GM23338 (cell line): ENCODE data around the gene LRRFIP1.

Source experiments
- CREB1 ChIP-seq: fragments of 250-450 bp; sonication (Bioruptor Pico); IDR thresholded peaks from 2 replicates; pipeline ENCODE4 v1.5.0; 2020; ENCODE audit warnings: low read depth, mild to moderate bottlenecking, moderate library complexity
- EZH2 ChIP-seq: fragments of 200-600 bp; sonication (generic); IDR thresholded peaks from one replicate; pipeline ENCODE4 v1.8.0; 2017; ENCODE audit warnings: antibody characterized with exemption, mild to moderate bottlenecking, low read depth; ENCODE audit not compliant: unreplicated experiment
- EZH2phosphoT487 ChIP-seq: fragments of 200-600 bp; sonication (generic); IDR thresholded peaks from one replicate; pipeline ENCODE4 v1.8.1; 2018; ENCODE audit warnings: antibody characterized with exemption; ENCODE audit not compliant: unreplicated experiment
- JUNB ChIP-seq: IDR thresholded peaks from one replicate; pipeline ENCODE4 v1.6.1; 2016; ENCODE audit warnings: antibody characterized with exemption; ENCODE audit not compliant: unreplicated experiment
- POLR2AphosphoS5 ChIP-seq: IDR thresholded peaks from 2 replicates; pipeline ENCODE4 v1.6.1; 2016; ENCODE audit warnings: antibody characterized with exemption, low read depth
- ZNF331 ChIP-seq: fragments of 250-450 bp; sonication (Bioruptor Pico); IDR thresholded peaks from 2 replicates; pipeline ENCODE4 v1.5.0; 2020; ENCODE audit warnings: low read depth, mild to moderate bottlenecking, moderate library complexity
- TF ChIP-seq, protein P1 (sequence below), 2 experiments: fragments of 200-600 bp in 1 of 2; sonication (generic) in 1 of 2; conservative IDR thresholded peaks; 2 replicates each; pipeline versions ENCODE4 v1.5.1 to v1.6.1; 2016 to 2017; ENCODE audit warnings: antibody characterized with exemption in 2 of 2, low read depth in 2 of 2, mild to moderate bottlenecking in 2 of 2, moderate library complexity in 1 of 2

DNA sequence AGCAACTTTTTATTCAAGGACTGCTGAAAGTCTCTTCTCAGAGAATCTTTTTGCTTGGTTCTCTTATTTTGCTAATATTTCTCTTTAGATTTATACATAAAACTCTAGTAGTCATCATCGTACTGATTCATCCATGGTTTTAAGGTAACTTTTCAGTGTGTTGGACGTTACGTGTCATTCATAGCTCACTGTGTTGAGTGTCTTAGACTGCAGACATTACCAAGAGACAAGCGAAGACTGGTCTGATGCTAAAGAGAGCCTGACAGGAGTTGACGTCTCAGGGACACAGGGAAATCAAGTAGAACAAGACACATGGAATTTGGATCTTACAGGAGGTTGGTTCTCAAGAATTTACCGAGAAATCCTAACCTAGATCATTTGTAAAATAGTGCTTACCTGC lies 196.7 kb downstream of the LRRFIP1 start:
- TF ChIP-seq, protein P1, sequence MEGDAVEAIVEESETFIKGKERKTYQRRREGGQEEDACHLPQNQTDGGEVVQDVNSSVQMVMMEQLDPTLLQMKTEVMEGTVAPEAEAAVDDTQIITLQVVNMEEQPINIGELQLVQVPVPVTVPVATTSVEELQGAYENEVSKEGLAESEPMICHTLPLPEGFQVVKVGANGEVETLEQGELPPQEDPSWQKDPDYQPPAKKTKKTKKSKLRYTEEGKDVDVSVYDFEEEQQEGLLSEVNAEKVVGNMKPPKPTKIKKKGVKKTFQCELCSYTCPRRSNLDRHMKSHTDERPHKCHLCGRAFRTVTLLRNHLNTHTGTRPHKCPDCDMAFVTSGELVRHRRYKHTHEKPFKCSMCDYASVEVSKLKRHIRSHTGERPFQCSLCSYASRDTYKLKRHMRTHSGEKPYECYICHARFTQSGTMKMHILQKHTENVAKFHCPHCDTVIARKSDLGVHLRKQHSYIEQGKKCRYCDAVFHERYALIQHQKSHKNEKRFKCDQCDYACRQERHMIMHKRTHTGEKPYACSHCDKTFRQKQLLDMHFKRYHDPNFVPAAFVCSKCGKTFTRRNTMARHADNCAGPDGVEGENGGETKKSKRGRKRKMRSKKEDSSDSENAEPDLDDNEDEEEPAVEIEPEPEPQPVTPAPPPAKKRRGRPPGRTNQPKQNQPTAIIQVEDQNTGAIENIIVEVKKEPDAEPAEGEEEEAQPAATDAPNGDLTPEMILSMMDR (conservative IDR thresholded peaks at IDR 0.05; ENCODE audit: low read depth in 2 of 2): no peak
- TF ChIP-seq EZH2phosphoT487 (no peak), POLR2AphosphoS5 (no peak), CREB1 (CRISPR knock-in tag) (no peak), JUNB (no peak), EZH2 (no peak), ZNF331 (CRISPR knock-in tag) (no peak)
